HG02973 (cell line): ENCODE data around the gene DDOST.
"Not testable (repeated sequence)": the region's sequence is repeated elsewhere in the genome, so short reads cannot be mapped to it uniquely, and the experiment has no call there.

Experiments used
- ATAC-seq: cut with Tn5 transposase; IDR thresholded peaks from one replicate; pipeline ENCODE4 v1.9.1; 2021; ENCODE audit warnings: moderate library complexity; ENCODE audit not compliant: unreplicated experiment

Gene DDOST

DNA sequence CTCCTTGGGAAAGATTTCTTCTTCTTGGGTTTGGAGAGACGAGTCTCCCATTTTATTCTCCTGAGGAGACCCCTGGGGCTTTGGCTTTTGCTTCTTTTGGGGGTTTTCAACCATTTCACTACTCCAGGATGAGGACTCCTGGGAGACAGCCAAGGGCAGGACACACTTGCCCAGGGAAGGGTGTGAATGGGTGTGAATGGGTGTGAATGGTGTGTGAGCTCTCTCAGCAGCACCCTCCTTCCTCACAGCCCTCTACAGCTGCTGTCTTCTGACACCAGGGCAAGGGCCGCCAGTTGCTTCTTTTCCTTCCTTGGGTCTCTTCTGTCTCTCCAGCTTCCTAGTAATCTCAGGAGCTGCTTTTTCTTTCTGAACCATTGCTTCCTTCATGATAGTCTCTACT lies 32.5 kb upstream of the DDOST start:
- ATAC-seq = no peak

DNA sequence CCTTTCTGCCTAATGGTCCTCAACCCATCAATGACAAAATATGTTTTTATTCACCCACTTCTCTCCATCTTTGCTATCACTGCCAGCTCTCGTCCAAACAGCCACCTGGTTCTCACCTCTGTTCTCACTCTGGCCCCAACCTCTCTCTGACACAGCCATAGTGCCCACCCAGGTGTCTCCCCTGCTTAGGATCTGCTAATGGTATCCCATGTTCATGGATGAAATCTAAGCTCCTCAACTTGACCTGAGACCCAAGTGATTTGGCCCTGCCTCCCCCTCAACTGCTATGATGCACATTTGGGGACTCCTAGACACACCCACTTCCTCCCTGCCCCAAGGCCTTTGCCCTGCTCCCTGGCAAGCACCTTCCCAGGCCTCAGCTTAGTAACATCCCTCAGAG lies 30.7 kb upstream of the DDOST start:
- ATAC-seq = no peak

DNA sequence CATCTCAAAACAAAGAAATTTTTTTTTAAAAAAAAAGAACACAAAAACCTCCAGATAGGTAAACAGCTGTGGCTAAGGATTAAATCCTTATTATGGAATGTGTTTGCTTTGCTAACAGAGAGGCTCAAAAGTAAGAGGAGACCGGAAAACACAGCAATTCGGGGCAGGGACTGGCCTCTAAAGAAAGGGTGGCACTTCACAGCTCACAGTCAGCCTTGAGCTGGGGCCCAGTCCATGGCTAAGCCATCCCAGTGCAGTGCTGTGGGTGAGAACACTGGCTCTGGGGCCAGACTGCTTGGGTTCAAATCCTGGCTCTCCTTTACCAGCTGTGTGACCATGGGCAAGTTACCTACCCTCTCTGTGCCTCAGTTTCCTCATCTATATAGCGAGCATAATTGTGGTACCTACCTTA lies 28.5 kb upstream of the DDOST start:
- no peak for ATAC-seq

DNA sequence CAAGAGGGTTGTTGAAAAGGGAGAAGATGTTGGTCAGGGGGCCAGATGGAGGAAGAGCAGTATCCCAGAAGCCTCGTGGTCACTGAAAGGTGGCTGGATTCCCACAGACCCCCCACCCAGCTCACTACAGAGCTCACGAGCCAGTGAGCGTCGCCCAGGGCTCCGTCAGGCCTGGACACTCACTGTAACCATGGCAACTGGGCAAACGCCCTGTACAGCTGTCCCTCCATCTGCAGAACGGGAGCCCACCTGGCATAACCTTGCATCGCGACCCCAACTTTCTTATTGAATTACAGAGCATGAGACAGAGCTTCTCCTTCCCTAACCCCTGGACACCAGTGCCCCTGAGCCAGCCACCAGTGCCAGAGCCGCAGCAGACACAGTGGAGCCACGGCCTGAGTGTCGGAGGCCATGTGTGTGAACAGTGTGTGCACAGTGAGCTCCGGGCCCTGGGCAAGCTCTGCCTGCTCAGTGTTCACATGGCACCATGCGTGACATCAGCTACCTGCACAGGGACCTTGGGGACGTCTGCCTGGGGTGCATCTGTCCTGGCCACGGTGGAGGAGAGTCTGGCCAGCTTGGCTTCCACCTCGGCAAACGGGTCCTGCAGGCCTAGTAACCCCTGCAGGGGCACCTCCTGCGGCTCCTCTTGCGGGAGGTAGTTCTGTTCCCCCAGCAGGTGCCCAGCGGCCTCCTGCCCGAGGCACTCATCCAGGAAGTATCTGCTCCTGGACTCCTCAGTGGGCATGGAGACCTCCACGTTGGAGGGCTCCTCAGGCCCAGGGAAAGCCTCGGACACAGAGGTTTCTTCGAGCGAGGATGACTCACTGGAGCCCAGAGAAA lies 25.9 kb upstream of the DDOST start:
- ATAC-seq = no peak

DNA sequence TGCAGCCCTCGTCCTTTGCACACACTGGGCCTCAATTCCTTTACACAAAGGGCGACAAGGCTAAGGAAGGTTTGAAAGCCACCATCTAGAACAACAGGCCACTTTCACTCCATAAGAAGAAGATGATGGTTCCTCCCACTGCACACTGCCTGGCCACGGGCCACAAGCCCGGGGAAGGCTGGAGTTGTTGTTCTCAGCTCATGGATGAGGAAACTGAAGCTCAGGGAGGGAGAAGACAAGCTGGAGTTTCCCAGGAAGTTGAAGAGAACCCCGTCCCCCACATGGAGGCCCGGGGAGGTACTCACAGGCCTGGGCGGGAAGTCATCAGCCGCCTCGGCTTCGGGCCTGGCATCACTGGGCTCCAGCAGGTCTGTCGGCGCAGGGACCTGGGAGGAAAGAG lies 24.6 kb upstream of the DDOST start:
- no peak for ATAC-seq

DNA sequence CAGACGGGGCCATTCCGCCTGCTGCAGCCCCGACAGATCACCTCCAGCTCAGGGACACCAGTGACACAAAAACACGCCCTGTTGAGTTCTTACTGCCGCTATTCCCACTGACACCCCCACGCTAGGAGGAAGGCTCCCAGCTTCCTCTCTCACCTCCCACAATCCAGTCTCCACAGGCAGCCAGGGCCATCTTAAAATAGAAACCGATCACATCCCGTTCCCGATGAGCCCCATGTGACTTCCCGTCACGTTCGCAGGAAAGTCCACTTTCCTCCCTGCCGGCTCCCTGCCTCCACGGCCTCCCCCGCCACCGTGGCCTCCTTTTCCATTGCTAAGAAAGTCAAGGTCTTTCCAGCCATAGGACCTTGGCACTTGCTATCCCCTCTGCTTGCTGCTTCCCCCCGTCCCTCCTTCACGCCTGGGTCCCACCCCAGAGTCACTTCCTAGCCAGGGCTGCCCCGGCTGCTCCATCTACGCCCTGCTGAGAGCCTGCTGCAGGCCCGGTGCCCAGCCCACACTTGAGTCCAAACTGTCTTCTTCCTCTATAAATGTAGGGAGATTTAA lies 24.0 kb upstream of the DDOST start:
- ATAC-seq = no peak

DNA sequence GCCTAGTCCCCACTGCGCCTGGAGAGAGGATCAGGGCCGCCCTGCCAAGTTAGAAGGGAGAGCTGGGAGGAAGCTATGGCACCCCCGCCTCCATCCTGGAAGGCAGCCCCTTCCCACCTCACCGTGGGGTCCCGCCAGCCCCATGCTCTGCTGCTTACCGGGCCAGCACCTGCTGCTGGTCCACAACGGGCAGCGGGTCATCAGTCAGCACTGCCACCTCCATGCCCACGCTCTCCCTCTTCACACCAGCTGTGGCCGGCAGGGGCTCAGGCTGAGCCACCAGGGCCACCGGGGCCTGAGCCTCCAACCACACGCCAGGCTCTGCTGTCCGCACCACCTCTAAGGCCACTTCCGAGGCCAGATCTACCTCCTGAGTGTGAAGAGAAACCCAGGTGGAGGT lies 23.5 kb upstream of the DDOST start:
- no peak for ATAC-seq

DNA sequence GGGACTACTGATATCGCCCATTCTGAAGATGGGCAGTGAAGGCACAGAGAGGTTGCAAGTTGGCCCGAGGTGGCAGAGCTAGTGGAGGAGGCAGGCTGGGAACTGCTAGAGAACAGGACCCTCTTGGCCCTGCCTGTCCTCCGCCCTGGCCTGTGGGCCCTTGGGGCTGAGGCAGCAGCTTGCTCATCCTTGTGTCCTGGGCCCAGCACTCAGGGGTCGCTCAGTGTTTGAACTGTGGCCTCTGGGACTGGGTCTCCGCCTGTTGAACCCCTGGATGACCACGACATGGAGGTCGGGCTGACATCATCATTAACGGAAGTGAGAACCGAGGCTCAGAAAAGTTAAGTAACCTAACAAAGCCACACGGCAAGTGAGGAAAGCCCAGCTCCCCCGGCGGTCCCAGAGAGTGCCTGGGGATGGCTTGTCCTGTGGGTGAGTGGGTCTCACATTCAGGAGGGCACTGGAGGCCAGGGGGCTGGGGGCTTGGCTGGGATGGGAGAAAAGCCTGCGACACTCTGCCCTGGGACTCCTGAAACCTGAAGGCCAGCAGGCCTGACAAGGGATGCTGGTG lies 23.0 kb upstream of the DDOST start:
- ATAC-seq = no peak

DNA sequence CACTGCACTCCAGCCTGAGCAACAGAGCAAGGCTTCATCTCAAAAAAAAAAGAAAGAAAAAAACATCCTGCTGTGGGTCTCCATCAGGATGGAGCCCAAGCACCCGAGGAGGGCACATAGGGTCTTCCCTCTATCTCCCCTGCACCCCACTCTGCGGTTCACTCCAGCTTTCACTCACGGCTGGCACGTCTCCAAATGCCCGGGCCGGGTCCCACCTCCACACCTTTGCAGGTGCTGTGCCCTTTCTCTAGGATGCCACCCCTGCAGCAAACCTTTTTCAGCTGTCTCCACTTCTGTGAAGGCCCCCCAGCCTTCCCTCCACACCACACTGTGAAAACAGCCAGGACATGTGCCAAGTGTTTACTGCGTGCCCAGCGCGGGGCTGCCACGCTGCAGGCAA lies 22.4 kb upstream of the DDOST start:
- ATAC-seq = no peak

DNA sequence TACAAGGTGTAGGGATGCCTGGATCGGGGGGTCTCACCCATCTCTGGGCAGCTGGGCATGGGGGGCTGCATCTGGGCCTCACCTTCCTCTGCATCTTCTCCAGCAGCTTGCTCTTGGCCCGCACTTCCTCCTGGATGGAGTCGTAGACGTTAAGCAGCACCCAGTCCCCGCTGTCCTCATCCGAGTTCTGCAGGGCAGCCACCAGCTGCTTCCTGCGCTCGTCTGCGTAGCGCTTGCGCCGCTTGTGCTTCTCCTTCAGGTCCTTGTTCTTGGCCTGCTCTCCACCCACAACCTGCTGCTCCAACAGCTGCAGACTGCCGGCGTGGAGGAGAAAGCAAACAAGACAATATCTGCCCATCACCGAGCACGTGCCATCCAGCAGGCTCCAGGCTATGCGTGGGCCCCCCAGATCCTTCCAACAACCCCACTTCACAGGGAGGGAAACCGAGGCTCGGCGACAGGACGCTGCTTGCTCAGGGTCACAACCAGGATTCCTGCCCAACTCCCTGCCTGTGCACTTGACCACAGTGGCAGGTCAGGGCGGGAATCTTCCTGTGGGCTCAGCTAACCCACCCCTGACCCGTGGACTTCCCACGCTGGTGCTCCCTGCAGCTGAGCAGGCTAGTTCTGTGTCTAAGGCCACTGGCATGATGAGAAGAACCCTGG lies 21.5 kb upstream of the DDOST start:
- ATAC-seq = no peak

DNA sequence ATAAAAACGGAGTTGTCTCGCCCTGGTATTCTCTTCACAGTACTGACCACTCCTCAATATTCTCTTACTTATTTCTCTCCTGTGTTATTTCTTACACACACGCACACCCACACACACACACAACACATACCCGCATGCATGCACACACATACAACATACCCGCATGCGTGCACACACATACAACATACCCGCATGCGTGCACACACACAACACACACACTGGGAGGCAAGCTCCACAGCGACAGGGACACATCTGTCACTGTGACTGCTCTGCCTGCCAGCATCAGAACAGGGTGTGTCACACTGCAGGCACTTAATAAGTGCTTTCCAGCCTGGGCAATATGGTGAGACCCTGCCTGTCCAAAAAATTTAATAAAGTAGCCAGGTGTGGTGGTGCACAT lies 20.8 kb upstream of the DDOST start:
- no peak for ATAC-seq

DNA sequence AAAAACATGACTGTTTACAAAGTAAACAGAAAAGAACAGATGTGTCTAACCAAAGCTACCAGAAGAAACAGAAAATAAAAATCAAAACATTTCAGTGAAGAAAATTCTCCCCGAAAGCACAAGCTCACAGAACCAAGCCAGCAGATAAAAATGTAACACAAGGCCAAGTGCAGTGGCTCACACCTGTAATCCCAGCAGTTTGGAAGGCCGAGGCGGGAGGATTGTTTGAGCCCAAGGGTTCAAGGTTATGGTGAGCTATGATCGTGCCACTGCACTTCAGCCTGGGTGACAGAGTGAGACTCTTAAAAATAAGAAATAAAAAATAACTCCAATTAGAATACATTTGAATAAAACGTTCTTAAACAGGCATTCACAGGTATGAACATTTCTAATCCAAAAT lies 19.1 kb upstream of the DDOST start:
- ATAC-seq = no peak

DNA sequence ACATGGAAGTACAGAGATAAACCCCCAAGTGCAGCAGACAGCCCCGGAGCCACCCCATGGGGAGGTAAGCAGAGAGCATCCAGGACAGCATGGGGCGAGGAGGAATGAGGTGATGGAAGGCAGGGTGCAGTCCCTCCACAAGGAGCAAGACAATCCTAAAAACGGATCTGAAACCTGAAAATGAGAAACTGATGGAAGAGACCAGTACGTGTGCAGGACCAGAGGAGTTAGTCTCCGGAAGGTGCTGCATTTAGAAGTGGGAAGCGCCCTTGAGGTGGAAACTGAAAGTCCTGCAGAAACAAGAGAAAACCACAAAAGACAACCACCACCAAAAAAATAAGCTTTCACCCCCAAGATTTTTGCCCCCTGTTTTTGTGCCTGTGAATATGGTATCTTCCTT lies 17.4 kb upstream of the DDOST start:
- ATAC-seq = no peak

DNA sequence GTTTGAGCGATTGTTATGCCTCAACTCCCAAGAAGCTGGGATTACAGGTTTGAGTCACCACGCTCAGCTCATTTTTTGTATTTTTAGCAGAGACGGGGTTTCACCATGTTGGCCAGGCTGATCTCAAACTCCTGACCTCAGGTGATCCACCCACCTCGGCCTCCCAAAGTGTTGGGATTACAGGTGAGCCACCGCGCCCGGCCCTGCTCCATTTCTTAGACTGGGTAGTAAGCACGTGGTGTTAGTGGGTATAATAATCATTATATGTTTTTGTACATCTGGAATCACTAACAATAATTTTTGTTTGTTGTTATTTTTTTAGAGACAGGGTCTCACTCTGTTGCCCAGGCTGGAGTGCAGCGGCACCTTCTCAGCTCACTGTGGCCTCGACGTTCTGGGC lies 12.5 kb upstream of the DDOST start:
- not testable (repeated sequence) for ATAC-seq

DNA sequence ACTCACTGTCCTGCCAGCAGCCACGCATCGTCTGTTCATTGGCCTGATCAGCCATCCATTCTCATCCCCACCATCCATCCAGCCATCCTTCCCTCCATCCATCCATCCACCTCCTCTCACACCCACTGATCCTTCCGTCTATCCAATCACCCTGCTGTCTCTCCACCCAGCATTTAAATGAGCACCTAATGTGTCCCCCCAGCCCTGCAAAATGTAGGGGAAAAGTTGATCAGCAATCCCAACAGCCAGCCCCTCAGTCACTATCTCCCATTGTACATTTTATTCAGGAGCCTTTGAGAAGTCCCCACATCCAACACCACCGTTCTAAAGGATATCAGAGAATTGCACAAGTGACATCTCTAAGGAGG lies 11.1 kb upstream of the DDOST start:
- ATAC-seq = no peak

DNA sequence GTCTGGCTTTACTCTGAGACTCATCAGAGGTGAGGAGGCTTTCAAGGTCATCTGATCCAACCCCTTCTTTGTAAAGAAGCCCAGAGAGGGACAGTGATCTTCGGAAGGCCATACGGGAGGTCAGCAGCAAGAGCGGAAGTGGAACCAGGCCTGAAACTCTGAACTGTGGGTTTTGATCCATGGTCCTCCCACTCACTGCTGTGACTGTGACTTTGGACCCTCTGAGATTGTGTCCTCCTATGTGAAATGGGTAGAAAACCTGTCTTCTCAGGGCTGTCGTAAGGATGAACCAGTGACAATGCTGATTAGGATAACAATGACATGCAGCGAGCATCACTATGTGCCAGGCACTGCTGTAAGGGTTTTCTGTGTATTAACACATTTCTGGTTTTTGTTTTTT lies 9.8 kb upstream of the DDOST start:
- no peak for ATAC-seq

DNA sequence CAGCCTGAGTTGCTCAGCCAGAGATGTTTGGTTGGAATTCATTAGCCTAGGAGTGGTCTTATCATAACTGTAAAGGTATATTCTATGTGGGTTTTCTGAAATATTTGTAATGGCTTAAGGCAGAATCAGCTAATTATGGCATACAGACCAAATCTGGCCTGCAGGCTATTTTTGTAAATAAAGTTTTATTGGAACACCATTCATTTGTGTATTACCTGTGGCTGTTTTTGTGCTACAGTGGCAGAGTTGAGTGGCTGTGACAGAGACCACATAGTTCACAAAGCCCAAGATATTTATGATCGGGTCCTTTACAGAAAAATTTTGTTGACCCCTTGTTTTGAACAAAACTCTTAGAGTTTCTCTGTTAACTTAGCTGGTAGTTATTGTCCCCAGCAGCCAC lies 7.4 kb upstream of the DDOST start:
- ATAC-seq = no peak

DNA sequence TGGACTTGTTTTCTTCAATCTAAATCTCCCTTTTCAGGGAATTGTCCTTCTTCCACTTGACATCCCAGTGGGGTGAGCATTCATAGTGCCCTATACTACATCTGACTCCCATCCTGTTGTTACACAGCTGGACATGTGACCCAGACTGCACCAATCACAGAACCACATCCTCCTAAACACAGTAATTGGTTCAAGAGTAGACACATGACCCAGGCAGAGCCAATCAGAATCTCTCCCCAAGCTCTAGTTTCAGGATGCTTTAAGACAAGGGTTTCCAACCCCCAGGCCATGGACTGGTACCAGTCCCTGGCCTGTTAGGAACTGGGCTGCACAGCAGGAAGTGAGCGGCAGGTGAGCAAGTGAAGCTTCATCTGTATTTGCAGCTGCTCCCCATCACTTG lies 5.6 kb upstream of the DDOST start:
- no peak for ATAC-seq

DNA sequence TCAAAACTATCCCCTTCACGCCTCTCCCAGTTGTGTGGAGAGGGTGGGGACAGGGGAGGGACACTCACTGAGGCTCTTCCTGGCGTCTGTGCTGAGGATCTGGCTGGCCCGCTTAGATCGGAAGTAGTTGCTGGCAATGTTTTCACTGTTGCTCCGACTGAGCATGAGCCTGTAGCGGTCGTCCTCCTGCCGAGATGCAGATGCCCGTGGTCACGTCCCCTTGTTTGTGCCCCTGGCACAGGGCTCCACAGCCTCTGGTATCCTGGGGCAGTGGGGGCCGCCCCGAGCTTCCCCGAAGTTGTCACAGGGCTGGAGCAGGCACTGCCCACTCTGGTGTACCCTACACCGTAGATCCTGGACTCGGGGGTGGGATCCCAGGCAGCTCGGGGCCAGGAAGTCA lies 5.0 kb upstream of the DDOST start:
- no peak for ATAC-seq

DNA sequence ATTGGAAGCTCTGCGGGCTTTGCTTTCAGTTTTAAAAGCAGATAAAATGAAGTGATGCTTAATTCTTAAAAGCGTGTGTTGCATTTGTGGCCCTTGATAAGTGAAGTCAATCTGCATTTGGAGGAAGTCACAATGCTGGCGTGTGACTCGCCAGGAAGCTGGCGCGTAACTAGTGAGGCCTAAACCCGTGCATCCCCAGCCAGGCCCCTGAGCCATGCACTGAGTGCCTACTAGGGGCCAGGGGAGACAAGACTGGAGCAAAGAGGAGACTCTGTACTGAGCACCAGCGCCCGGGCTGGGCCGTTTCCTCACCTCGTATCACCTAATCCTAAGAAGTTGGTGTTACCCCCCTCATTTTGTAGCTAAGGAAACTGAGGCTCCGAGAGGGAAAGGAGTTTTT lies 4.6 kb upstream of the DDOST start:
- ATAC-seq = no peak

DNA sequence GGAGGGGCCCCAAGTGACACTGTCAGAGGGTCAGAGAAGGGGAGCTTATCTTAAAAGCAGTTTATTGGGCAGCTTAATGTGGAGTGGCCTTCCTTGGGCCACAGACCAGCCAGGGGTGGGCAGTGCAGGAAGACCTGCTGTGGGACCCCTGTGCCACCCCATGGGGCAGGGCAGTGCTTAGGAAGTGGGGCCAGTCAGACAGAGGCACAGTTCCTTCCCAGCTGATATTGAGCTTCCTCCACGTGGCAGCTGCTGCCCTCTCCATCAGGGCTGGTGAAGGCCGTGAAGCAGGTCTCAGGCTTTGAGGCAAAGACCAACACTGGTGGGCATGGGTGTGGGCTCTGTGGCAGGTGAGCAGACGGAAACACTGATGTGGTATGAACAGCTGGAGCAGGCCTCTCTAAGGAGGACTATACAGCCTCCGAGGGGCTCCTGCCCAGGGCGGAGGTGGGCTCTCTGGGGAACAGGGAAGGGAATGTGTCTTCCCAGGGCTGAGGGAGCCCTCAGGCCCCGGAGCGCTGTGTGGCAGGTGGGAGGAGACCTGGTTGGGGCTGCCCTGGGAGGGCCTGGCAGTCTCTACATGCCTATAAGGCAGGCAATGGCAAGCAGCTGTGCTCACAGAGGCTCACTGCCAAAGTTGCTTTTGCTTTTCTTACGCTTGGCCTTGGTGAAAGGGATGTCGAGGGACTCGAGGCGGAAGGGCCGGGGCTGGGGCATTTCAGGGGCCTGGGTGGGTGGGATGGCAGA lies 3.0 kb upstream of the DDOST start:
- no peak for ATAC-seq
